LNCaP clone FGC (cell line): Measurements from ENCODE around the gene COPZ1.

ENCODE experiments used
- DNase-seq: peaks from one replicate; pipeline ENCODE4 v3.0.0-alpha.2; 2011; ENCODE audit warnings: low read depth
- H3K4me3 ChIP-seq: 2 replicates; pipeline ENCODE4 v1.5.1; 2011; ENCODE audit warnings: mild to moderate bottlenecking, low read depth, low read length, control low read depth
- TF ChIP-seq, protein P1 (sequence below): IDR thresholded peaks from 2 replicates; pipeline ENCODE4 v1.5.1; 2012; ENCODE audit warnings: mild to moderate bottlenecking; ENCODE audit not compliant: control insufficient read depth, insufficient read depth; ENCODE audit errors: extremely low read depth

The COPZ1 gene

DNA sequence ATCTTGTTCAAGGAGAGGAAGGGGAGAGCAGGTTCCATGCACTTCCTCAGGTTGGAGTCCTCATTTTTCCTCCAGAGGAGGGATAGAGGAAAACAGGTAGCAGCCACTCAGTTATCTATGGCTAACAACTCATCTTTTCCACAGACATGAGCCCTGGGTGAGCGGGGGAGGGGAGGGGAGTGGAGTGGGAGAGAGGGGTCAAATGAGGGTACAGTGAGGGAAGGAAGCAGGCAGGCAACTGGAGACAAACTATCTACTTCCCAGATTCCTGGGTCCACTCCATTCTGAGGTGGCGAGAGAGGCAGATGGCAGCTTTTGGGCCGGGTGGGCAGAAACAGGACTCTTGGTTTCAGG, 62.2 kb downstream of the COPZ1 start:
- TF ChIP-seq, protein P1, sequence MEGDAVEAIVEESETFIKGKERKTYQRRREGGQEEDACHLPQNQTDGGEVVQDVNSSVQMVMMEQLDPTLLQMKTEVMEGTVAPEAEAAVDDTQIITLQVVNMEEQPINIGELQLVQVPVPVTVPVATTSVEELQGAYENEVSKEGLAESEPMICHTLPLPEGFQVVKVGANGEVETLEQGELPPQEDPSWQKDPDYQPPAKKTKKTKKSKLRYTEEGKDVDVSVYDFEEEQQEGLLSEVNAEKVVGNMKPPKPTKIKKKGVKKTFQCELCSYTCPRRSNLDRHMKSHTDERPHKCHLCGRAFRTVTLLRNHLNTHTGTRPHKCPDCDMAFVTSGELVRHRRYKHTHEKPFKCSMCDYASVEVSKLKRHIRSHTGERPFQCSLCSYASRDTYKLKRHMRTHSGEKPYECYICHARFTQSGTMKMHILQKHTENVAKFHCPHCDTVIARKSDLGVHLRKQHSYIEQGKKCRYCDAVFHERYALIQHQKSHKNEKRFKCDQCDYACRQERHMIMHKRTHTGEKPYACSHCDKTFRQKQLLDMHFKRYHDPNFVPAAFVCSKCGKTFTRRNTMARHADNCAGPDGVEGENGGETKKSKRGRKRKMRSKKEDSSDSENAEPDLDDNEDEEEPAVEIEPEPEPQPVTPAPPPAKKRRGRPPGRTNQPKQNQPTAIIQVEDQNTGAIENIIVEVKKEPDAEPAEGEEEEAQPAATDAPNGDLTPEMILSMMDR, result no peak
- no peak for DNase-seq
- peak overlapping the region; percentile 39 for H3K4me3 ChIP-seq

DNA sequence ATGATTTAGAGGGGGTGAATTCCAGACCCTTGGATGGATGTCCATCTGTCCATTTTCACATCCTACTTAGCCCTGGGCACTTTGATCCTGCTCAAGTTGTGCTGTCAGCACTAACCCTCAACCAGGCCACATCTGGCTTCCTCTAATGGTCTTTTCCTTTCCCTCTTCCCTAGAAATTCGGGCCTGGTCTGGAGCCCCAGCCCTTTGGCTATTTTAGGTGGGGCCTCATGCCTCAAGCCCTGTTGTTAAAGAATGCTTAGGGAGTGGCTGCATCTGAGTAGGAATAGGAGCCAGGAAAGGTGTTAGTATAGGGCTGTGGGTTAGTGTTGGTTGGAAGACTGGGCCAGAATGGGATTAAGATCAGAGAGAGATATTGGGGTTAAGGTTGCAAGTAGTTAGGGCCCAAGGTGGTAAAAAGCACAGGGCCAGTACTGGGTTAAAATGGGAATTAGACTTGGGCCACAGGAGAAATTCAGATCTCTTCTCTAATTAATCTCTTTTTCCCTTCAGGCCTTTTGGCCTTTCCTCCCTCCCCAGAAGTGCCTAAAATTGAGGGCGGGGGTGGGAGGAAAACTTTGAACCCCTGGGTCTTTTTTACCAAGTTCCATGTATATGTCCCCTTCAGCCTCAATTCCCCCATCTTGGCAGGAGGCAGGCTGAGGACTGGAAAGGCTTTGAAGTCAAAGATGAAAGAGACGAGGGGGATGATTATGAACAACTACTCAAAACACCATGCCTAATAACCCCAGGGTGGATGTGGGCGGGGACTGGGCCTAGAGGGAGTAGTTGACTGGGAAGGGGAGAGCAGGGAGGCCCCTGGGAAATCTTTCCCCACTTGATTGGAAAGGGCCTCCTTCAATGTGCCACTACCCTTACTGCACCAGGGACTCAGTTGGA, 63.6 kb downstream of the COPZ1 start:
- TF ChIP-seq, protein P1, result no peak
- H3K4me3 ChIP-seq, result no peak overlapping the region
- no peak for DNase-seq

DNA sequence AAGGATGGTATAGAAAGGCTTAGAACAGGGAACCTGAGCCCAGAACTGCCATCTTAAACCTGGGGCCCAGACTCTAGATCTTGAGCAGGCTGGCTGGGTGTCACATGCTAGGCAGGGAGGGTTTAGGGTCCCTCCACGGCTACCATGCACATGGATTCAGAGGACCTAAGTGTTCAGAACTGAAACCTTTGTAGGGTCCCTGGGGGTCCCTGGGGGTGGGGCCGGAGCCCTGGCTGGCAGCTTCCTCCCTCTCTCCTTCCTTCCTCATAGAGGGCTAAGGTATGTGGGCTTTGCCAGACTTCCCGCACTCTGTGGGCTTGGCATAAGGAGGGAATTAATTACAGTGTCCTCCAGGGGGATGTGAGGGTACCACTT, 64.2 kb downstream of the COPZ1 start:
- no peak for DNase-seq
- H3K4me3 ChIP-seq, result no peak overlapping the region
- TF ChIP-seq, protein P1, result no peak

DNA sequence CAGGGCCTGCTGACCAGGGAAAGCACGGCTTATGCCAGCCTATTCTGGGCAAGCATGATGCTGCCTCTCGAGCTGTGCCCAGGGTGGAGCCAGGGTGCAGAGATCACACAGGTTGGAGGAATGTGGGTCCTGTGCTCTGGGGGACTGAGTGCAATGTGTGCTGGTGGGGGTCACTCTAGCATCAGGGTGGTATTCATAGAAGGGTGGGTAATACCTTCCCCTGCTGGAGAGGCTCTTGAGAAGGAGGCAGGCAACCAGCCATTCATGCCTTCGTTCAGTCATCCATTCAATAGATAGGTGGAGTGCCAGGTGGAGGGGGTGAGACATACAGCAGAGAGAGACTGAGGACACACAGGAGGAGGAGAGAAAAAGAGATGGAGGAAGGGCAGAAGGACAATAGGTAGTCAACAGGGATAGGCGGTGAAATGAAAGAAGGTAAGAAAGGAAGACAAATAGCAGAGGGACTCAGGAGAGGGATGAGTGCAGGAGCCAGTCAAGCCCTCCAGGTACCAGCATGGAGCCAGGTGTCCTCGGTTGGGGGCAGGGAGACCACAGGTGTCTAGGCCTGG, 64.8 kb downstream of the COPZ1 start:
- DNase-seq, result no peak
- H3K4me3 ChIP-seq, result no peak overlapping the region
- TF ChIP-seq, protein P1, result no peak

DNA sequence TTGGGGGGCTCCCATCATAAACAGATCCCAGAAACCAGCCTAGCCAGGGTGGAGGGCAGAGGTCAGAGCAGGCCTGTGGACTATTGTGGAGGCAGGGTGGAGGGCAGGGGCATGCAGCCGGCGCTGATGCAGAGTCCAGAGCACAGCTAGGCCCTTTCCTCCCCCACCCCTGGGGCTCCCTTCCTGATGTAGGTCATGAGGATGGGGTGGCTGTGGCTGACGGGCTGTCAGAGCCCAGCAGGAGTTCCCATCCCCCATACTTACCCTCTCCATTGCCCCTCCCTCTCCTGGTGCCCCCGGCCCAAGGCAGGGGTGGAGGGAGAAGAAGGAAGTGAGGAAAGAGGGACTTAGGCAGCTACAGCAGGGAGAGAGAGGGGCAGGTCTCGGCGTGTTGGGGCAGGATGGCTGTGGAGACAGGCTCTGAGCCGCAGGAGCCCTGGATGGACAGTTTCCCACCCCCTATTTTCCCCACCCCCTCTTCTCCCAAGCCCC, 65.3 kb downstream of the COPZ1 start:
- peak overlapping the region; percentile 59 for H3K4me3 ChIP-seq
- no peak for DNase-seq
- TF ChIP-seq, protein P1, result no peak

DNA sequence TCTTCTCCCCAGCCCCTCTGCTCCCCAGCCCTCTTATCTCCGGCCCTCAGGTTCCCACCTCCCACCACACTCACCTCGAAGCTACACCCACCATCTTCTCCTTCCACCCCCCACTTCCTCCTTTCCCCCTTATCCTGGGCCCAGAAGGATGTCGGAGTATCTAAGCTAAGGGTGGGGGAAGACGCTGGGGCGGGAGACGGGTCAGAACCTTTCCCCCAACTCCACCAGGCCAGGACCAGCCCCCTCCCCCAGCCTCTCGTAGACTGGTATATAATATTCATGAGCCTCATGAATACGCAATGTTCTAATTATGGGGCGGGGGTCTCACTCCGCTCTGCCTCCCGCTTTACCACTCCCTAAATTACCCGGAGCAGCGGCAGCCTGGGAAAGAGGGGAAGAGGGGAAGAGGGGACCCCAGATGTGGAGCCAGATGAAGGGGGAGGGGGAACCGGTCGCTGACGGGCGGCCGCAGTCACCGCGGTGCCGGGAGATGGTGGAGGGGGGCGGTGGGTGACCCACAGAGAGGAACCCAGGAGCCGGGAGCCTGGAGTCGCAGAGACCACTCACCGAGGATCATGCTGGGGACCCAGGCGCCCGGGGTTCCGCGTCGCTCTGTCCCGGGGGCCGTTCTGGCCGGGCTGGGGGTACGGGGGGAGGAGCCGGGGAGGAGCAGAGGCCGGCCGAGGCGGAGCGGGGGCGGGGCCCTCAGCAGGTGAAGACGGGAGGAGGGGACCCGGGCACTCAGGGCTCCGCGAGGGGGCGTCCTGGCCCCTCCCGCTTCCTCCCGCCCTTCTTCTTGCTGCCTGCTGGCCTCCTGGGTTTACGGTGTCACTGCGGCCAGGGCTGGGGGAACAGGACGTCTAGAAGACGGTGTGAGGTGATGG, 66.0 kb downstream of the COPZ1 start:
- peak overlapping the region; percentile 59 for H3K4me3 ChIP-seq
- TF ChIP-seq, protein P1, result peak; percentile 43; the same call in 1 of the 2 replicates
- no peak for DNase-seq
